ENCODE data around the gene SLC8B1.

- TF ChIP-seq, protein P1, sequence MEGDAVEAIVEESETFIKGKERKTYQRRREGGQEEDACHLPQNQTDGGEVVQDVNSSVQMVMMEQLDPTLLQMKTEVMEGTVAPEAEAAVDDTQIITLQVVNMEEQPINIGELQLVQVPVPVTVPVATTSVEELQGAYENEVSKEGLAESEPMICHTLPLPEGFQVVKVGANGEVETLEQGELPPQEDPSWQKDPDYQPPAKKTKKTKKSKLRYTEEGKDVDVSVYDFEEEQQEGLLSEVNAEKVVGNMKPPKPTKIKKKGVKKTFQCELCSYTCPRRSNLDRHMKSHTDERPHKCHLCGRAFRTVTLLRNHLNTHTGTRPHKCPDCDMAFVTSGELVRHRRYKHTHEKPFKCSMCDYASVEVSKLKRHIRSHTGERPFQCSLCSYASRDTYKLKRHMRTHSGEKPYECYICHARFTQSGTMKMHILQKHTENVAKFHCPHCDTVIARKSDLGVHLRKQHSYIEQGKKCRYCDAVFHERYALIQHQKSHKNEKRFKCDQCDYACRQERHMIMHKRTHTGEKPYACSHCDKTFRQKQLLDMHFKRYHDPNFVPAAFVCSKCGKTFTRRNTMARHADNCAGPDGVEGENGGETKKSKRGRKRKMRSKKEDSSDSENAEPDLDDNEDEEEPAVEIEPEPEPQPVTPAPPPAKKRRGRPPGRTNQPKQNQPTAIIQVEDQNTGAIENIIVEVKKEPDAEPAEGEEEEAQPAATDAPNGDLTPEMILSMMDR (IDR thresholded peaks at IDR 0.05) = no peak
- TF ChIP-seq POLR2A (IDR thresholded peaks at IDR 0.05) = no peak
Observed at GRCh38 chr12:113330505-113330904, 4.4 kb downstream of the SLC8B1 start.
